Stimulated activated memory B cell treated with anti-CD40 and anti-IgM and Interleukin-4, amounts not matched to agents 10 μg/mL and 1 μg/mL and 100 μg/mL, for 72 hours (primary cell): Measurements from ENCODE around the gene DNAH11.

ENCODE experiments used
- ATAC-seq: fragments of 150-1000 bp; cut with Tn5 transposase; 2 replicates; pipeline ENCODE4 v1.10.0; 2021
- H3K27ac Mint-ChIP-seq: one replicate; pipeline ENCODE4 v1.8.0; 2022; ENCODE audit warnings: mild to moderate bottlenecking, mixed read lengths
- H3K27me3 Mint-ChIP-seq: one replicate; pipeline ENCODE4 v1.8.0; 2022; ENCODE audit warnings: mixed read lengths
- H3K36me3 Mint-ChIP-seq: one replicate; pipeline ENCODE4 v1.8.0; 2022; ENCODE audit warnings: mixed read lengths
- H3K4me1 Mint-ChIP-seq: one replicate; pipeline ENCODE4 v1.8.0; 2022; ENCODE audit warnings: mixed read lengths
- H3K4me3 Mint-ChIP-seq: one replicate; pipeline ENCODE4 v1.8.0; 2022; ENCODE audit warnings: mild to moderate bottlenecking, moderate library complexity, mixed read lengths
- H3K9me3 Mint-ChIP-seq: one replicate; pipeline ENCODE4 v1.8.0; 2022; ENCODE audit warnings: mixed read lengths

Gene DNAH11

GRCh38 chr7:21943436-21943835, 400.6 kb downstream of the DNAH11 start:
- Mint-ChIP-seq H3K27ac (no peak overlapping the region), H3K4me1 (peaks cover 76% of the 10 kb centered on the region), H3K36me3 (no peaks in the 10 kb centered on the region), H3K27me3 (no peaks in the 10 kb centered on the region), H3K4me3 (no peak overlapping the region), H3K9me3 (no peaks in the 10 kb centered on the region)
- no peak for ATAC-seq

DNA sequence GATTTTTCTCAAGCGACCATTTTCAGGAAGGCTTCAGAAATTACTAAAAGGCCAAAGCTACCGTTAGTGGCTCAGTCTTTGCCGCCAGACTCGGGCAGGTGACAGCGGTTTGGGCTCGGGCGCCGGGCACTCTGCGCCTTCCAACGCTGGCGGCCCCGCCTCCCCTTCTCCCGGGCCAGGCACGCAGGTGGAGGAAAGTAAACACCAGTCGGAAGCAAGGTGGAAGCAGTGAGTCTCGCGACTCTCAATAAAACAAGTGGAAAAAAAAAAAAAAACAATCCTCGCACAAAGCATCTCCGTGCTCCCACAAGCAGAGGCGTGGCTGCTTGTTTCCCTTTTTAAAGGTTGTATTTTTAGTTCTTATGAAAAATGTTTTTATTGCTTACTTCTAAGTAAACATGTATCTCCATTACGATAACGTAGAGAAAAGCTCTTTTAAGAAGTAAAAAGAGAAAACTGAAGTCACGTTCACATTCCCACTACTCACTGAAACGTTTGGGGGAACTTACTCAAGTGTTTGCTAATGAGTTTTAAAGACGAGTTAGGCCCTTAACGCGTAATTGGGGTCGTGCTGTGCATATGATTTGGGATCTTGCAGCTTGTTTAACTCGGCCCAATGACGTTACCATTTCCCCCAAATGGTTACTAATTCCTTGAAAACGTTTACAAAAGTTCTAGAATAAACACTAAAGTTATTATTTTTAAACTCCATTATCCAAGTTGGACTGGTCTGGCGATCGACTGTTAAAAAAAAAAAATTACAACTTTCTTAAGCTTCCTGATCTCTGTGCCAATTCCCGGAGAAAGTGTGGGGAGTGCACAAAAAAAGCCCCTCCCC, 402.0 kb downstream of the DNAH11 start:
- Mint-ChIP-seq H3K36me3 (no peaks in the 10 kb centered on the region), H3K4me1 (peaks cover 62% of the 10 kb centered on the region), H3K4me3 (peak overlapping the region; percentile 94), H3K9me3 (no peaks in the 10 kb centered on the region), H3K27ac (peak overlapping the region; percentile 99), H3K27me3 (no peaks in the 10 kb centered on the region)
- no peak for ATAC-seq

DNA sequence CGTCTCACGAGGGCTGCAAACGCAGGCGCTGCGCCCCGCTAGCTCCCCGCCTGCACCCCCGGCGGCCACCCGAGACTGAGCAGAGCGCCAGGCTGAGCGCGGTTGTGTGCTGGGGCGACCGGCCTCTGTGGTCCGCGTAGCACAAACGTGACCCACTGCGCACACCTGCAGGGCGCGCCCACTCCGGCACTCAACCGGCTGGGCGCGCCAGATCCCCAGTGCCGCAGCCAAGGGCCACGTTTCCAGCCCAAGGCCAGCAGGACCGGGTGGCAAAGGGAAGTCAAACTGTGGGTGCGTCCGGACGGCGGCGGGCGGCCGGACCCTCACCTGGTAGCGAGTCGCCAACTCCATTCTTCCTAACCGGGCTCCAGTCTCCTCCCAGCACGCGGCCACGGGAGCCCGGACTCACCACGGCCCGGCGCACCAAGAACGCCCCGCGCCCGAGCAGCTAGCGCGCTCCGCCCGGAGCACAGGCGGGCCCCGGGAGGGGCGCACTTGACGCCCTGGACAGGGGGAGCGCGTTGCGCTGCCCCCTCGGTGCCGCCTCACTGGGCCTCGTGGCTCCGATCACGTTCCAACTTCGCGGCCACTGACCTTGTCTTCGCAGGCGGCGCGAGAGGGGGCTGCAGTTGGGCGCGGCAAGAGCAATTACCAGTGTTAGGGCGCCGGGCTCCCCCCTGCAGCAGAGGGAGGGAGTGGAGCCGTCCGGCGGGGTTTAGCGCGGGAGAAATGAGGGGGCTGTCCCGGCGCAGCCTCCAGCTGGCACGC, 402.8 kb downstream of the DNAH11 start, which contains the start of gene CDCA7L:
TSS of gene CDCA7L (minus strand) at position 446 of the 768 bp plus-strand sequence. CDS start at position 351, 95 bp downstream.
- ATAC-seq: peak; percentile 93
- Mint-ChIP-seq H3K4me3 (peak within 1 kb of the TSS; percentile 94), H3K9me3 (no peaks in the 10 kb centered on the region), H3K27ac (peak within 1 kb of the TSS; percentile 99), H3K36me3 (no peaks in the 10 kb centered on the region), H3K4me1 (peaks cover 54% of the 10 kb centered on the region), H3K27me3 (no peaks in the 10 kb centered on the region)

DNA sequence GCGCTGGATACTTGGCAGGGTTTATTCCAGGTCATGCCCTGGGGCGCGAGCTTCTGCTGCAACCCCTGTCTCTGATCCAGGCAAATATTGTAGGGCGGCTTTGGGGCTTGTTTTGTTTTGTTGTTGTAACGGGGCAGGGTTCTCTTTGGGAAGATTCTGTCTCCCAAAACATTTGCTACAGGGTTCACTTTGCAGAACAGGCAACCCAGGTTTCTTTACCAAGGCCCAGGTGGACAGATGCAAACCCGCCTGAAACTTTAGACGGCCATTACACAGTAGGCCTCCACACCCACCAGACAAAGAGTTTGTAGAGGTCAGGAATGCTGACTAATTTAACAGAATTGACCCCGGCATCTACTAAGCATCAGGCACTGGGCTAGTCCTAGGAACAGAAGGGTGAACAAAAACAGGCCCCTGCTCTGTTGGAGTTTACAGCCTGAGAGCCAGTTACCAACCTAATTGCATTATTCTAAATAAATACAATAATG, 403.4 kb downstream of the DNAH11 start:
- peak overlapping the region; percentile 99 for H3K27ac Mint-ChIP-seq
- peak overlapping the region; percentile 94 for H3K4me3 Mint-ChIP-seq
- ATAC-seq: no peak
- no peaks in the 10 kb centered on the region for H3K9me3 Mint-ChIP-seq
- H3K36me3 Mint-ChIP-seq: no peaks in the 10 kb centered on the region
- H3K27me3 Mint-ChIP-seq: no peaks in the 10 kb centered on the region
- H3K4me1 Mint-ChIP-seq: peaks cover 48% of the 10 kb centered on the region

DNA sequence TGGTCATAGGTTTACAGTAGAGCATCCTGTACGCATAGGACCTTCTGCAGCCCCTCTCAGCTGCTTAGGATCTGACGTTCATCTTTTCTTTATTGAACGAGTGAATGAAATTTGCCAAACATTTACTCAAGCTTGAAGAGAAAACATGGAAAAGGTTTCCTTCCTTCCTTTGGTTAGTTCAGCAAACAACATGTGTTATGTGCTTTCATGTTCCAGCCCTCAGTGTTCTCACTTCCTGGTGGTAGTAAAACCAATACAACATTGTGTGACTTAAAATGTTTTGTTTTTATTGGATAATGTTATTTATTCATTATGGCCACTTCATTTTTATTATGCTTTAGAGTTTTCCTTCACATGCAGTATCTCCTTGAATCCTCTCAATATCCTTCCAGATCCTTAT, 404.2 kb downstream of the DNAH11 start:
- no peaks in the 10 kb centered on the region for H3K9me3 Mint-ChIP-seq
- peaks cover 40% of the 10 kb centered on the region for H3K4me1 Mint-ChIP-seq
- H3K36me3 Mint-ChIP-seq: no peaks in the 10 kb centered on the region
- peak overlapping the region; percentile 7 for H3K27ac Mint-ChIP-seq
- ATAC-seq: no peak
- H3K27me3 Mint-ChIP-seq: no peaks in the 10 kb centered on the region
- H3K4me3 Mint-ChIP-seq: no peak overlapping the region

DNA sequence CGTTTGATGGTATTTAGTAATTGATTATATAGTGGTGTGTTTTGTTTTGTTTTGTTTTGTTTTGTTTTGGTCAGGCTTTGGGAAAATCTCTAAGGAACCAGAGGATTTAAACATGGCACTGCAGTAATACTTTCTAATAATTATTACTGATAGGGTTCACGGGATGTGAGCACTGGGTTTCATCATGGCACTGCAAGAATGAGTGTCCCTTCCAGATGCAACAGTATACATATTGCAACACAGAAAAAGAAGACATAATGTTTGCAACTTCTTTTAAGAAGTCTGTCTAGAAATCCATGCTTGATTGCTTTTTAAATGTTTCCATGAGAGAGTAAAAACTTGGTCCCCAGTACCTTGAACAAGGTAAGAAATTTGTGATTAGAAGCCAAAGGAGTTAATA, 405.1 kb downstream of the DNAH11 start:
- Mint-ChIP-seq H3K36me3 (no peaks in the 10 kb centered on the region), H3K27me3 (no peaks in the 10 kb centered on the region), H3K9me3 (no peaks in the 10 kb centered on the region), H3K27ac (peak overlapping the region; percentile 7), H3K4me1 (peaks cover 31% of the 10 kb centered on the region), H3K4me3 (no peak overlapping the region)
- ATAC-seq: no peak

GRCh38 chr7:21948364-21948763, 405.5 kb downstream of the DNAH11 start:
- H3K4me1 Mint-ChIP-seq: peaks cover 27% of the 10 kb centered on the region
- H3K4me3 Mint-ChIP-seq: no peak overlapping the region
- no peaks in the 10 kb centered on the region for H3K36me3 Mint-ChIP-seq
- H3K27ac Mint-ChIP-seq: peak overlapping the region; percentile 7
- H3K27me3 Mint-ChIP-seq: no peaks in the 10 kb centered on the region
- no peak for ATAC-seq
- H3K9me3 Mint-ChIP-seq: no peaks in the 10 kb centered on the region

DNA sequence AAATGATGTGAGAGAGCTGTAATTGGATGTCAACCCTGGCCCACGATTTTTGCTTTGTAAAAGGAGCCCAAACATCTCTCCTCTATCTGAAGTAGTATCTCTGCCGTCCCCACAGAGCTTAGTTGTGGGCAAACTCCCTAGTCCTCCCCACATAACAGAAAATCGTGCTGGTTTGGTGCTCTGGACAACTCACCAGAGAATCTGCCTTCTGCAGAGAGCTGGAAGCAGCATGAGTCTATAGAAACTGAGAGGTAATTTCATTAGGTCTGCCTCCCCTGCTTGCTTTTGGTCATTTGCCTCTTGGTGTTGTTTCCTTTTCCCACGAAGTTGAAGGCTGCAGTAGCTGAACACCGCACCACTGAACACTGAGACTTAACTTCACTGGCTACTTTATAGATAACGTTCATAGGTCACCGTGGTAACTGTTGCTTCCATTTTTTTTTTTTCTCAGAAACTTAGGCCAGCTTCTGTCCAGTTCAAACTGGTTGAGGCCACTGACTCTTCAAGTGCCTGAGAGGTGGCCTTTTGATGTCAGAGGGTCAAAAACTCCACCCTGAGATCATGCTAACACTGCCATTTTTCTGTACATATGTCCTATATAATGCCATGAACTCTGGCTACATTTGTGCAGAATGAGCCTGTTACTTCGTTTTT, 406.2 kb downstream of the DNAH11 start:
- Mint-ChIP-seq H3K4me3 (no peak overlapping the region), H3K4me1 (peaks cover 26% of the 10 kb centered on the region), H3K27me3 (no peaks in the 10 kb centered on the region), H3K9me3 (no peaks in the 10 kb centered on the region), H3K36me3 (no peaks in the 10 kb centered on the region), H3K27ac (no peak overlapping the region)
- ATAC-seq: no peak
